Stimulated activated CD8-positive, alpha-beta memory T cell treated with anti-CD3 and anti-CD28 coated beads, Interleukin-15, amount 100 ng/mL, for 48 hours (primary cell): Measurements from ENCODE around the gene PSMB4.
"Not testable (repeated sequence)": the region's sequence is repeated elsewhere in the genome, so short reads cannot be mapped to it uniquely, and the experiment has no call there.

Experiments
- DNase-seq, 2 donors: peaks; one replicate each; pipeline ENCODE4 v3.0.0-alpha.2; 2020; ENCODE audit warnings: low read depth in 2 of 2

PSMB4 gene

GRCh38 chr1:151437396-151437795 is 38.0 kb downstream of the PSMB4 start:
- not testable (repeated sequence) for DNase-seq

- peak; percentile 23 to 38 for DNase-seq
These were observed 44.7 kb downstream of the PSMB4 start for GRCh38 chr1:151443846-151444782.

- DNase-seq: no peak
These were observed 45.4 kb downstream of the PSMB4 start for GRCh38 chr1:151444783-151445177.

GRCh38 chr1:151447696-151448095 is 48.3 kb downstream of the PSMB4 start:
- no peak for DNase-seq
